Stimulated activated CD4-positive, alpha-beta T cell treated with anti-CD3 and anti-CD28 coated beads, Interleukin-15, amount 100 ng/mL, for 48 hours (primary cell): ENCODE measurements around the gene NR2E3.
A peak's percentile ranks its signal among the peaks of the same experiment; 100 is the strongest.

Experiments
- DNase-seq, 2 donors: peaks; one replicate each; pipeline ENCODE4 v3.0.0-alpha.2; 2020; ENCODE audit warnings: low read depth in 2 of 2

NR2E3 gene

GRCh38 chr15:71810256-71811035, at the start of gene NR2E3:
NR2E3 (plus strand) TSS chr15:71810554; CDS start chr15:71810744, 190 bp downstream.
- DNase-seq = no peak

DNA sequence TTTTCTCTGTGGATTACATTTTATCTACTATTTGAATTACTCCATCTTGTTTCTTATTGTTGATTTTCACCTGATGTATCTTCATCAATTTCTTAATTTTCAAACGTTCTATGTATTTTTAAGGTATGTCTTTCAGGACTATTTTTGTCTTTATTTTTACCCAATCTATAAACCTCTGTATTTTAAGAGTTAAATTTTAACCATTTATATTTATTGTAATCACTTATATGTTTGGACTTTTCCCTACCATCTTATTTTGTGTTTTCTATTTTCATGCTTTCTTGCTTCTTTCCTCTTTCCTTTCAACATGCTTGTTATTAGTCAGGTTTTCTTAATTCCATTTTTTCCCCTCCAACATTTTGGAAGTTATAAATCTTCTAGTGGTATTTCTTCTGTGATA, 49.5 kb upstream of the NR2E3 start:
- DNase-seq = no peak

- no peak for DNase-seq
Observed at GRCh38 chr15:71761649-71762048, 48.7 kb upstream of the NR2E3 start.

GRCh38 chr15:71768184-71768583, 42.2 kb upstream of the NR2E3 start:
- DNase-seq = no peak

DNA sequence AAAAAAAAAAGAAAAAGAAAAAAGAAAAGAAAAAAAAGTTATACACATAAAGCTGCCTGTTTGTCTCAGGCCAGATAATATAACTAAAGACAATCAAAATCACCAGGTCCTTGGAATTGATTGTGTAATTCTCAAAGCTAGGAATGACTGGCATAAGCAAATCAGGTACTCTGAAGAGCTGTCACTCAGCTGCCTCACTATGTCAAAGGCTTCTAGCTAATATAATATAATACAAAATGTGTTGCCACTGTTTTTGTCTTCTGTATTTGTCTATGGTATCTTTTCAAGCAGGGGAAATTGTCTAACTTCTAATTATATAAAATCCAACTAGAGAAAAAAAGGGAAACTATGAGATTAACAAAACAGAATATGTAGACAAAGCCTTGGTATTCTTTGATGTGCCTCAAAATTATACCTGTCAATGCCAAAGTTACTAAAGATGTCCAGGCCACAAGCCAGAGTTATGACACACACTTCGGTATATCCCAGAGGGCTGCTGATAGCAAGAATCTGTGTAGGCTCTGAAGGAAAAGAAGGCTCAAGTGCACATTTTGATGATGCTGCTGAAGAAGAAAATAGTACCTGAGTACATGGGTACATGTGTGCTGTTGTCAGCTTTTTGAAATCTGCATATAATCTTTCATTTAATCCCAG, 37.0 kb upstream of the NR2E3 start:
- no peak for DNase-seq

DNA sequence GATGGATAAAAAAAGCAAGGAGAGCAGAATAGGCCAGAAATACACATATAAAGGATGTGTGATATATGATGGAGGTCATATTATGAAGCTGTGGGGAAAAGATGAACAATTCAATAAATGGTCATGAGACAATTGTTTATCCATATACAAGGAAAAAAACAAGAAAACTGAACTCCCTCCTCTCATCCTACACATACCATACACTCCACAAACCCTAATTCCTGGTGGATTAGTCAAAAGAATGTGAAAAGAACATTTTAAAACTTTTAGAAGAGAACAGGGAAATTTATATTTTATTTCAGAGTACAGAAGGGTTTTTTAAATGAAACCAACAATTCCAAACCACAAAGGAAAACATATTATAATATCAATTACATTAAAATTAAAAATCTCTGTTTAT, 34.5 kb upstream of the NR2E3 start:
- no peak for DNase-seq

DNA sequence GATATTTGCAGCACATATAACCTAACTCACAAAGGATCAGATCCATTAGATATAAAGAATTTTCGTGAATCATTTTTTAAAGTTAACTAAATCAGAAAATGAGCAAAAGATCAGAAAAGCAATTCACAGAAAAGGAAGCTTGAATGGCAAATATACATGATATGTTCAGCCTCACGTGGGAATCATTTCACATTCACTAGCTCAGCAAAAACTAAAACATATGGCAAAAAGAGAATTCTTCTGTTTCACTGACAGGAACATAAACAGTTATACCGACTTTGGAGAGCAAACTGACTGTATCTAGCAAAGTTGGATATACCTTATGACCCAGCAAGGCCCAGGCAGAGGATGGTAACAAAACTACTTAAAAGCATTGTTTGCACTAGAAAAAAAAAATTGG, 34.0 kb upstream of the NR2E3 start:
- DNase-seq = no peak

DNA sequence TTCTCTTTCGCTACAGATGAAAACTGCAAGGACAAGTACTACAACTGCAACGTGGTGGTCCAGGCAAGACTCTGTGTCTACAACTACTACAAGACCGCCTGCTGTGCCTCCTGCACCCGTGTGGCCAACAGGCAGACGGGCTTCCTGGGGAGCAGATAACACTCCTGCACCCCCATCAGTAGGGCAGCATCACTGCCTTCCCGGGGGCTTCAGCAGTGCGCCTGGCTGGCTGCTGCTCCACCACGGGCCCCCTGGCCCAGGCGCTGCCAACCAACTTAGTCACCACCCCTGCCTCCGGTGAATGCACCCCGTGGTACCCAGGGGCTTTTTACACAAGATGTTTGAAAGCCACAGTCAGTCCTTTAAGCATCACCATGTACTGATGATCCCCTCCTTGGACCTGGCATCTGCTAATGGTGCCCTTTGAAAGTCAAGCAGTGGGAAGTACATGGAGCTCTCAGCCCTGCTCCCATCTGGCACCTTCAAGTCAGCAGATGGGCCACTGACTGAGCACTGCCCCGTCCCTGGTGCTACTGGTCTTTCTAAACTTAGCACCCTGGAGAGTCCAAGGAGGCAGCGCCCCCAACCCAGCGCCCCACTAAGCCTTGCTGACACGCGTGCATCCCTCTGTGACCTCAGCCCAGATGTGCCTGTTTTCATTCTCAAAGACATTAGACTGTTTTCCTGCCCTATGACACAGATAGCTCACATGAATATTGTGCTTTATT, 33.0 kb upstream of the NR2E3 start:
- no peak for DNase-seq

- no peak for DNase-seq
Observed at GRCh38 chr15:71779073-71779797, 31.1 kb upstream of the NR2E3 start.

DNA sequence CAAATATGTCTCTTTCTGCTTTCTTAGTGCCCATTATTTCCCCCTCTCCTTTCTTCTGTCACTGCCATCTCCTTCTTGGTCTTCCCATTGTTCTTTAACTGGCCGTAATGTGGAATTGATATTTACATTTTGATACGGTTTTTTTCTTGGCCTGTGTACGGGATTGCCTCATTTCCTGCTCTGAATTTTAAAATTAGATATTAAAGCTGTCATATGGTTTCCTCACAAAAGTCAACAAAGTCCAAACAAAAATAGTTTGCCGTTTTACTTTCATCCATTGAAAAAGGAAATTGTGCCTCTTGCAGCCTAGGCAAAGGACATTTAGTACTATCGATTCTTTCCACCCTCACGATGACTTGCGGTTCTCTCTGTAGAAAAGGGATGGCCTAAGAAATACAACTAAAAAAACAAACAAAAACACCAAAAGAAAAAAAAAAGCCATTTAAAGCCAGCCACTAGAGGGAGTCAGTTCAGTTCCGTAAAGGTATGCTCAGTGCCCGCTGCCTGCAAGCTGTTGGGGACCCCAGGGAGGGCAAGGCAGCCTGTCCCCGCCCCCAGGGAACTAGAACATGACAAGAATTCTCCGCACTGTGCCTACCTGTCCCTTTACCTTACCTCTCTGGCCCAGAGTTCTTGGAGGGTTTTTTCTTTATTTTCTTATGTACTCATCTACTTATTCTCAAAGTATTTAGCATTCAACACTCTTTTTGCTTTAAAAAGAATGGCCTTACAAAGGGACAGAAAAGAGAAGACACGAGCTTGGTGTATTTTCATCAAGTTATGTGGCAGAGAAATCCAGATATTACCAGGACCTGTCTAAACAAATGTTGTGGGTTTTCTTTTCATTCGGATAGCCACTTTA, 30.0 kb upstream of the NR2E3 start:
- peak in 1 of 2 donors; percentile 14 for DNase-seq

- no peak for DNase-seq
Observed at GRCh38 chr15:71781179-71781964, 29.0 kb upstream of the NR2E3 start.

GRCh38 chr15:71781965-71782265, 28.4 kb upstream of the NR2E3 start:
- no peak for DNase-seq

DNA sequence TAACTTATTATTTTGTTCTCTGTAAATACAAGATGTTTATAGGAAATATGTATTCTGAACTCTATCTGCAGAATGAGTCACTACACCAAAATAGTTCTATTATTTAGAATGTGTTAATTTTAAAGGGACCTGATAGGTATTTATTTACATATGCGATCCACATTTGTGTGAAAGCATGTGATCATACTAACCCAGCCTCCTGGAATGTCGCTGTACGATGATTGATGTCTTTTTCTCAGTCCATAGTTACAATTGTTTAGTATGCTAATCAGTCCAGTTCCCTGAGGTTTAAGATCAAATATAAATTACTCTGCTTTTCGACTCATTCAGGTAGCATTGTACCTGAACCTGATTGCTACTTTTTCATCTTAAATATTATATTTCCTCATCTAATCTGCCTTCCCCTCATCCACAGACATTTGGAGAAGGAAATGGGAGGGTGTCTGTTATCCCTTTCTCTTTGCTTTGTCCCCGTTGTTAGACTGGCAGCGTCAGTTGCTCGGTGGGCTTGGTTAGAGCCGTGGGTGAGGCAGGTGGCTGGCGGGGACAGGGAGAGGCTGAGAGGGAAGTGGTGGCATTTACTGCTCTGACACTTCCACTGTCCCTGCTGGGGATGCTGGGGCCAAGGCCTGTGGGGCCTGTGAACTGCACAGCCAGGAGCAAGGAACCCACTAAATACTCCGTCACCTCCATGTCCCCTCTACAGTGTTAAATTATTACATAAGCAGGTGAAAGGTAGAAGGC, 27.8 kb upstream of the NR2E3 start:
- DNase-seq = no peak

DNA sequence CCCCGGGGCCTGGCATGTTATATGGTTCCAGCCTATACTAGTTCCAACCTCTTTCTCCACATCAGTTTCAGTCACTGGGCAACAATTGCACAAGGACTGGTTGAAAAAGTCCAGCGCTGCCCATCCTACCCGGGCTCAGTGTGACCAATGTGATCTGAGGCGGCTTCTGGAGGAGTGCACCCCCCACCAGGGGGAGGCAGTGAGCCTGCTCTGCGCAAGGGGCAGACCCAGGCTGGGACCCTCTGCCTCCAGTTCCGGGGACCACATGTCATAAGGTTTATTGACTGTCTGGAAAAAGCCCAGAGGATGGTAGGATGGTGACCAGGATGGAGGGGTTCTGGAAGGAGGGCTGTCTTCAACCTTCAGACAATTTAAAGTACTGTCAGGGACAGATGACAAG, 25.6 kb upstream of the NR2E3 start:
- DNase-seq = no peak

DNA sequence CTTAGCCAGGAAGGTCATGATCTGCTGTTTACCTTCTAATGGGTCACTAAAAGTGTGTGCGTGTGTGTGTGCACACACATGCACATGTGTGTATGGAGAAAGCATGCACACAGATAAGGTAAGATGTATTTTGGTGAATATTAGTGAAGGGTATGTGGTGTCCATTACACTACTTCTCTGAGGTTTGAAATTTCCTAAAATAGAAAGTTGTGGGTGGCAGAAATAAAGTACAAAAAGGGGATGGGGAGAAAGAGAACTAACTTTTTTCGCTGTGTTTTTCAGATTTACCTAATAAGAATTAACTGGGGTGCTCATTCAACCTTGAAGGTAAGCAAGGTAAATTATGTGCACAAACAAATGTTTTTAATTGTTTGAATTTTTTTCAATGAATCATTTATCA, 24.4 kb upstream of the NR2E3 start:
- DNase-seq = no peak

DNA sequence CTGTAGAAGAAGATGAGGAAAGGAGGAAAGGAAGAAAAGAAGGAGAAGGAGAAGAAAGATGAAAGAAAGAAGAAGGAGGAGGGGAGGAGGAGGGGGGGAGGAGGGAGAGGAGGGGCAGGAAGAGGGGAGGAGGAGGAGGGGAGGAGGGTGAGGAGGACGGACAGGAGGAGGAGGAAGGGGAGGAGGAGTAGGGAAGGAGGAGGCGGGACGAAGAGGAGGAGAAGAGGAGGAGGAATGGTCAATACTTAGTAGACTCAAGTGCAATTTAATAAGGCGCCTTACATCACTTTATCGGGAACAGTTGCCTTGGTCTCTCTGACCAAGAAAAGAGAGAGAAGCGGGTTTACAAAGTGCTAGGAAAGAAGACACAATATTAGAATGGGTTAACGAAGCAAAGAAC, 23.7 kb upstream of the NR2E3 start:
- DNase-seq = no peak

- DNase-seq = no peak
Observed at GRCh38 chr15:71788646-71789579, 21.4 kb upstream of the NR2E3 start.

- DNase-seq = no peak
Observed at GRCh38 chr15:71789616-71790015, 20.7 kb upstream of the NR2E3 start.

DNA sequence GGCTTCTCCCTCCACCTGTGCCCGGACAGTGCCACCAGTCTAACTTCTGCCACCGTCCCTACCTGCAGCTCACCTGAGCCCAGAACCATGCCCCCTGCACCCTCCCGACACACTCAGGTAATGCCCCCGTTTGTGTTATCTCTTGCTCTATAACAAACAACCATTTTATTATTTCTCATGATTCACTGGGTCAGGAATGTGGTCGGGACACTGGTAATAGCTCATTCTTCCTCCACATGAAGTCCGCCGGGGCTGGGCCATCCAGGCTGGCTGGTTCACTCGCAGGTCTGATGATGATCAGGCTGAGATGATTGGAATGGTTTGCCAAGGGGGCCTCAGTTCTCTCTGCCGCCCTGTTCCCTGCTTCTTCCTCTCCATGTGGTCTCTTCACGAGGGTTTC, 20.3 kb upstream of the NR2E3 start:
- DNase-seq = no peak
